ENCODE measurements around the gene JKAMP.

DNA sequence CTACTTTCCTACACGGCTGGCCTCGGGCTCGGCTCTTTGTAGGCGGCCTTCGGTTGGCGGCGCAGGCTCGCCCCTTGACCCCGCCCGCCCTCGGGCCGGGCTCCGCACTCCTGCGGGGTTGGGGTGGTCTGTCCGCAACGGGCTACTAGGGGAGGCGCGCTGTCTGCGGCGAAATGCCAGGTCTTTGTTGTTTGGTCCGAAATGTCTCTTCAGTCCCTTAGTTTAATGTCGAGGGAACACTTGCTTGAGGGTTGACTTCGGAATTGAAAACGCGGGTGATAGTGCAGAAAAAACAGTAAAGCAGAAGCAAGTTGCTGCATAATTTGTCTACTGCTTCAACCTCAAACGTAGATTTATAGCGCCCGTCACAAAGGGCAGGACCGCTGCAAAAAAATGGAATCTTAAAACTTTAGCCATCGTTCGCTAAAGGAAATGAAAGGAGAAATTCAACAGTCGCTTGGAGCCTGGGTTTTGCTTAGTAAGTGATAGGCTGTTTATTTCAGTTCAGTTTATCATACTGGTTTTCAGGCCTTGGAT lies 390 bp downstream of the JKAMP start:
- TF ChIP-seq, protein P1, sequence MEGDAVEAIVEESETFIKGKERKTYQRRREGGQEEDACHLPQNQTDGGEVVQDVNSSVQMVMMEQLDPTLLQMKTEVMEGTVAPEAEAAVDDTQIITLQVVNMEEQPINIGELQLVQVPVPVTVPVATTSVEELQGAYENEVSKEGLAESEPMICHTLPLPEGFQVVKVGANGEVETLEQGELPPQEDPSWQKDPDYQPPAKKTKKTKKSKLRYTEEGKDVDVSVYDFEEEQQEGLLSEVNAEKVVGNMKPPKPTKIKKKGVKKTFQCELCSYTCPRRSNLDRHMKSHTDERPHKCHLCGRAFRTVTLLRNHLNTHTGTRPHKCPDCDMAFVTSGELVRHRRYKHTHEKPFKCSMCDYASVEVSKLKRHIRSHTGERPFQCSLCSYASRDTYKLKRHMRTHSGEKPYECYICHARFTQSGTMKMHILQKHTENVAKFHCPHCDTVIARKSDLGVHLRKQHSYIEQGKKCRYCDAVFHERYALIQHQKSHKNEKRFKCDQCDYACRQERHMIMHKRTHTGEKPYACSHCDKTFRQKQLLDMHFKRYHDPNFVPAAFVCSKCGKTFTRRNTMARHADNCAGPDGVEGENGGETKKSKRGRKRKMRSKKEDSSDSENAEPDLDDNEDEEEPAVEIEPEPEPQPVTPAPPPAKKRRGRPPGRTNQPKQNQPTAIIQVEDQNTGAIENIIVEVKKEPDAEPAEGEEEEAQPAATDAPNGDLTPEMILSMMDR (IDR thresholded peaks at IDR 0.05; ENCODE audit: low read length), result no peak
- no peak for TF ChIP-seq EZH2 (IDR thresholded peaks at IDR 0.05; ENCODE audit: borderline replicate concordance, low read length)

All from OCI-LY1 (cell line).